ENCODE data around the gene DCTN3.

Gene DCTN3

GRCh38 chr9:34615132-34615531 lies 5.2 kb downstream of the DCTN3 start:
- no peak for DNase-seq

- DNase-seq = peak; percentile 72
Observed at GRCh38 chr9:34612788-34613390, 7.4 kb downstream of the DCTN3 start.

- peak; percentile 80 for DNase-seq
Observed at GRCh38 chr9:34611811-34612787, 8.2 kb downstream of the DCTN3 start, which contains the start of gene RPP25L. TSS of gene RPP25L (minus strand) at chr9:34612097. CDS start at chr9:34611296, 801 bp downstream.

- no peak for DNase-seq
Observed at GRCh38 chr9:34611251-34611810, 9.0 kb downstream of the DCTN3 start.

- DNase-seq = no peak
Observed at GRCh38 chr9:34610434-34611206, 9.7 kb downstream of the DCTN3 start.

- DNase-seq = no peak
Observed at GRCh38 chr9:34607331-34607730, 13.0 kb downstream of the DCTN3 start.

GRCh38 chr9:34606905-34607304 lies 13.4 kb downstream of the DCTN3 start:
- DNase-seq = no peak

- no peak for DNase-seq
Observed at GRCh38 chr9:34606190-34606589, 14.1 kb downstream of the DCTN3 start.

- DNase-seq = peak; percentile 51
Observed at GRCh38 chr9:34603610-34604231, 16.6 kb downstream of the DCTN3 start.

GRCh38 chr9:34601937-34602573 lies 18.2 kb downstream of the DCTN3 start:
- no peak for DNase-seq

- DNase-seq = no peak
Observed at GRCh38 chr9:34600908-34601307, 19.4 kb downstream of the DCTN3 start.

GRCh38 chr9:34599546-34599945 lies 20.7 kb downstream of the DCTN3 start:
- DNase-seq = no peak

- no peak for DNase-seq
Observed at GRCh38 chr9:34594177-34594576, 26.1 kb downstream of the DCTN3 start.

- no peak for DNase-seq
Observed at GRCh38 chr9:34592895-34593601, 27.2 kb downstream of the DCTN3 start.

GRCh38 chr9:34591917-34592866 lies 28.1 kb downstream of the DCTN3 start:
- no peak for DNase-seq

GRCh38 chr9:34591248-34591916 lies 28.9 kb downstream of the DCTN3 start:
- DNase-seq = peak; percentile 58

- DNase-seq = no peak
Observed at GRCh38 chr9:34590381-34591247, 29.7 kb downstream of the DCTN3 start.

GRCh38 chr9:34589636-34590380 lies 30.5 kb downstream of the DCTN3 start, which contains the start of gene CNTFR:
TSS of gene CNTFR (minus strand) at chr9:34589724. CDS start at chr9:34568981, 20,743 bp downstream.
- DNase-seq = no peak
